Upper lobe of left lung (tissue), 4 donors: ENCODE results near the gene CAPN11.
A peak's percentile ranks its signal among the peaks of the same experiment; 100 is the strongest.

Source experiments
- EP300 ChIP-seq, 4 donors: sonication (generic); formaldehyde crosslinking; IDR thresholded peaks; one replicate each; pipeline ENCODE4 v1.5.1; 2017; ENCODE audit warnings: antibody characterized with exemption in 4 of 4, control low read depth in 2 of 4
- POLR2A ChIP-seq, 4 donors: fragments of 450-650 bp; IDR thresholded peaks; one replicate each; pipeline ENCODE4 v1.5.1; 2016 to 2017; ENCODE audit warnings: antibody characterized with exemption in 4 of 4, mild to moderate bottlenecking in 2 of 4
- POLR2AphosphoS5 ChIP-seq, 2 donors: sonication (generic); formaldehyde crosslinking; IDR thresholded peaks; one replicate each; pipeline ENCODE4 v1.5.1; 2017; ENCODE audit warnings: antibody characterized with exemption in 2 of 2
- TF ChIP-seq, protein P1 (sequence below), 6 experiments: fragments of 450-650 bp in 4 of 6; fragments of 200-600 bp in 2 of 6; sonication (generic) in 2 of 6; IDR thresholded peaks; one replicate each; pipeline ENCODE4 v1.5.1; 2016 to 2019; ENCODE audit warnings: antibody characterized with exemption in 6 of 6

DNA sequence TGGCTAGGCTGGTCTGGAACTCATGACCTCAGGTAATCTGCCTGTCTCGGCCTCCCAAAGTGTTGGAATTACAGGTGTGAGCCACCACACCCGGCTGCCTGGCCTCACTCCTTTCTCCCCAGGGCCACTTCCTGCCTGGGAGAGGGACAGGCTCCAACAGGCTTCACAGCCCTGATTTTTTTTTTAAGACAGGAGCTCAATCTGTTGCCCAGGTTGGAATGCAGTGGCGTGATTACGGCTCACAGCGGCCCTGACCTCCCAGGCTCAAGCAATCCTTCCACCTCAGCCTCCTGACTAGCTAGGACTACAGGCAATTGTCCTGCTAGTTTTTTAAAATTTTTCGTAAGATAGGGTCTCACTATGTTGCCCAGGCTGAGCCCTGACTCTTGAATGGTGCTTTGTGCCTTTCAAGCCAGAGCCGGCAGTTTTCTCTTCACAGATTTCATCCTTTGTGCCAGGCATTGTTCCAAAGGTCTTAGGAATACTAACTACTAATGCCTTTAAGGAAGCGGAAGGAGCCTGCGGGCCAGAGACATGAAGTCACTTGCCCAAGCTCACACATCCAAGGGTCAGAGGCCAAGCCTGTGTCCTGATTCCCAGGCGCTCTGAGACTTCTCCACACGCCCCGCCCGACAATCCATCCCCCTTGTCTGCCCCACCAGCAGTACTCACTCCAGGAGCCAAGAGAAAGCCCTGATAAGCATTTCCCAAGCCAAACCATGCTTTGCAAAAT lies 19.2 kb downstream of the CAPN11 start:
- TF ChIP-seq, protein P1, sequence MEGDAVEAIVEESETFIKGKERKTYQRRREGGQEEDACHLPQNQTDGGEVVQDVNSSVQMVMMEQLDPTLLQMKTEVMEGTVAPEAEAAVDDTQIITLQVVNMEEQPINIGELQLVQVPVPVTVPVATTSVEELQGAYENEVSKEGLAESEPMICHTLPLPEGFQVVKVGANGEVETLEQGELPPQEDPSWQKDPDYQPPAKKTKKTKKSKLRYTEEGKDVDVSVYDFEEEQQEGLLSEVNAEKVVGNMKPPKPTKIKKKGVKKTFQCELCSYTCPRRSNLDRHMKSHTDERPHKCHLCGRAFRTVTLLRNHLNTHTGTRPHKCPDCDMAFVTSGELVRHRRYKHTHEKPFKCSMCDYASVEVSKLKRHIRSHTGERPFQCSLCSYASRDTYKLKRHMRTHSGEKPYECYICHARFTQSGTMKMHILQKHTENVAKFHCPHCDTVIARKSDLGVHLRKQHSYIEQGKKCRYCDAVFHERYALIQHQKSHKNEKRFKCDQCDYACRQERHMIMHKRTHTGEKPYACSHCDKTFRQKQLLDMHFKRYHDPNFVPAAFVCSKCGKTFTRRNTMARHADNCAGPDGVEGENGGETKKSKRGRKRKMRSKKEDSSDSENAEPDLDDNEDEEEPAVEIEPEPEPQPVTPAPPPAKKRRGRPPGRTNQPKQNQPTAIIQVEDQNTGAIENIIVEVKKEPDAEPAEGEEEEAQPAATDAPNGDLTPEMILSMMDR (IDR thresholded peaks at IDR 0.05), result no peak
- peak; percentile 8 to 9 for TF ChIP-seq POLR2AphosphoS5 (IDR thresholded peaks at IDR 0.05)
- no peak for TF ChIP-seq EP300 (IDR thresholded peaks at IDR 0.05)
- no peak for TF ChIP-seq POLR2A (IDR thresholded peaks at IDR 0.05)
